ENCODE results near the gene CPS1. TPM values are rescaled to one million over a fixed set of nuclear protein-coding genes. Genes with fewer than 3 reads are reported as not detected.

The CPS1 gene
- total RNA-seq, 1 donor from 2014 or later, result 8.8 TPM

GRCh38 chr2:210523650-210524289, 32.6 kb upstream of the CPS1 start:
- H3K4me1 ChIP-seq, result no peaks in the 10 kb centered on the region
- no peak overlapping the region for H3K4me3 ChIP-seq
- H3K36me3 ChIP-seq, result no peaks in the 10 kb centered on the region
- TF ChIP-seq POLR2A (IDR thresholded peaks at IDR 0.05) (no peak), POLR2AphosphoS5 (IDR thresholded peaks at IDR 0.05; ENCODE audit: insufficient read depth in 1 of 2, low read depth in 1 of 2) (no peak)
- TF ChIP-seq, protein P1, sequence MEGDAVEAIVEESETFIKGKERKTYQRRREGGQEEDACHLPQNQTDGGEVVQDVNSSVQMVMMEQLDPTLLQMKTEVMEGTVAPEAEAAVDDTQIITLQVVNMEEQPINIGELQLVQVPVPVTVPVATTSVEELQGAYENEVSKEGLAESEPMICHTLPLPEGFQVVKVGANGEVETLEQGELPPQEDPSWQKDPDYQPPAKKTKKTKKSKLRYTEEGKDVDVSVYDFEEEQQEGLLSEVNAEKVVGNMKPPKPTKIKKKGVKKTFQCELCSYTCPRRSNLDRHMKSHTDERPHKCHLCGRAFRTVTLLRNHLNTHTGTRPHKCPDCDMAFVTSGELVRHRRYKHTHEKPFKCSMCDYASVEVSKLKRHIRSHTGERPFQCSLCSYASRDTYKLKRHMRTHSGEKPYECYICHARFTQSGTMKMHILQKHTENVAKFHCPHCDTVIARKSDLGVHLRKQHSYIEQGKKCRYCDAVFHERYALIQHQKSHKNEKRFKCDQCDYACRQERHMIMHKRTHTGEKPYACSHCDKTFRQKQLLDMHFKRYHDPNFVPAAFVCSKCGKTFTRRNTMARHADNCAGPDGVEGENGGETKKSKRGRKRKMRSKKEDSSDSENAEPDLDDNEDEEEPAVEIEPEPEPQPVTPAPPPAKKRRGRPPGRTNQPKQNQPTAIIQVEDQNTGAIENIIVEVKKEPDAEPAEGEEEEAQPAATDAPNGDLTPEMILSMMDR (IDR thresholded peaks at IDR 0.05), result no peak
- DNase-seq (ENCODE audit: extremely low spot score in 2 of 2), result no peak
- H3K27ac ChIP-seq, result no peak overlapping the region
- no peaks in the 10 kb centered on the region for H3K27me3 ChIP-seq
- no peaks in the 10 kb centered on the region for H3K9me3 ChIP-seq
- intact Hi-C loops (cut with DNase I), result no loop called here

GRCh38 chr2:210524533-210524932, 31.9 kb upstream of the CPS1 start:
- no peaks in the 10 kb centered on the region for H3K36me3 ChIP-seq
- no peaks in the 10 kb centered on the region for H3K9me3 ChIP-seq
- no peak overlapping the region for H3K27ac ChIP-seq
- no peaks in the 10 kb centered on the region for H3K27me3 ChIP-seq
- TF ChIP-seq, protein P1 (IDR thresholded peaks at IDR 0.05), result no peak
- TF ChIP-seq POLR2A (IDR thresholded peaks at IDR 0.05), result no peak
- no peak for TF ChIP-seq POLR2AphosphoS5 (IDR thresholded peaks at IDR 0.05; ENCODE audit: insufficient read depth in 1 of 2, low read depth in 1 of 2)
- H3K4me1 ChIP-seq, result no peaks in the 10 kb centered on the region
- intact Hi-C loops (cut with DNase I), result no loop called here
- H3K4me3 ChIP-seq, result no peak overlapping the region
- DNase-seq (ENCODE audit: extremely low spot score in 2 of 2), result no peak

GRCh38 chr2:210527286-210527685, 29.1 kb upstream of the CPS1 start:
- TF ChIP-seq POLR2A (IDR thresholded peaks at IDR 0.05) (no peak), POLR2AphosphoS5 (IDR thresholded peaks at IDR 0.05; ENCODE audit: insufficient read depth in 1 of 2, low read depth in 1 of 2) (no peak)
- TF ChIP-seq, protein P1 (IDR thresholded peaks at IDR 0.05), result no peak
- H3K4me1 ChIP-seq, result no peaks in the 10 kb centered on the region
- H3K4me3 ChIP-seq, result no peak overlapping the region
- H3K27ac ChIP-seq, result no peak overlapping the region
- H3K27me3 ChIP-seq, result no peaks in the 10 kb centered on the region
- no peaks in the 10 kb centered on the region for H3K36me3 ChIP-seq
- H3K9me3 ChIP-seq, result no peaks in the 10 kb centered on the region
- no peak for DNase-seq (ENCODE audit: extremely low spot score in 2 of 2)
- intact Hi-C loops (cut with DNase I), result no loop called here

GRCh38 chr2:210528716-210529115, 27.7 kb upstream of the CPS1 start:
- no peak overlapping the region for H3K27ac ChIP-seq
- no peaks in the 10 kb centered on the region for H3K36me3 ChIP-seq
- no peak for DNase-seq (ENCODE audit: extremely low spot score in 2 of 2)
- no peaks in the 10 kb centered on the region for H3K9me3 ChIP-seq
- H3K4me1 ChIP-seq, result no peaks in the 10 kb centered on the region
- H3K27me3 ChIP-seq, result no peaks in the 10 kb centered on the region
- intact Hi-C loops (cut with DNase I), result no loop called here
- TF ChIP-seq POLR2AphosphoS5 (IDR thresholded peaks at IDR 0.05; ENCODE audit: insufficient read depth in 1 of 2, low read depth in 1 of 2) (no peak), POLR2A (IDR thresholded peaks at IDR 0.05) (no peak)
- TF ChIP-seq, protein P1 (IDR thresholded peaks at IDR 0.05), result no peak
- no peak overlapping the region for H3K4me3 ChIP-seq

- no peak for TF ChIP-seq POLR2A (IDR thresholded peaks at IDR 0.05)
- TF ChIP-seq, protein P1 (IDR thresholded peaks at IDR 0.05), result no peak
- TF ChIP-seq POLR2AphosphoS5 (IDR thresholded peaks at IDR 0.05; ENCODE audit: insufficient read depth in 1 of 2, low read depth in 1 of 2), result no peak
Observed at GRCh38 chr2:210531050-210531449, 25.3 kb upstream of the CPS1 start.

More at GRCh38 chr2:210531050-210531449, 25.3 kb upstream of the CPS1 start:
- H3K4me3 ChIP-seq, result no peak overlapping the region
- H3K36me3 ChIP-seq, result no peaks in the 10 kb centered on the region
- H3K27me3 ChIP-seq, result no peaks in the 10 kb centered on the region
- no peak overlapping the region for H3K27ac ChIP-seq
- intact Hi-C loops (cut with DNase I), result no loop called here
- no peak for DNase-seq (ENCODE audit: extremely low spot score in 2 of 2)
- no peaks in the 10 kb centered on the region for H3K4me1 ChIP-seq
- no peaks in the 10 kb centered on the region for H3K9me3 ChIP-seq
